GM23338 (cell line): ENCODE data around the gene PAX2. TPM values are rescaled to one million over a fixed set of nuclear protein-coding genes. Genes with fewer than 3 reads are reported as not detected.

Experiments used
- ATAC-seq: fragments of 200-7000 bp; cut with Tn5 transposase; 3 replicates; pipeline ENCODE4 v1.9.1; 2020
- DNase-seq: peaks from one replicate; pipeline ENCODE4 v3.0.0-alpha.2; 2015; ENCODE audit warnings: low spot score
- H2AFZ ChIP-seq: fragments of 200-600 bp; sonication (generic); 2 replicates; pipeline ENCODE4 v1.8.0; 2016; ENCODE audit warnings: antibody characterized with exemption, mild to moderate bottlenecking, moderate library complexity
- H3F3A ChIP-seq: fragments of 200-600 bp; sonication (generic); replicated peaks from 2 replicates; pipeline ENCODE4 v1.8.0; 2017; ENCODE audit warnings: antibody characterized with exemption, mixed run types, low read depth
- H3K27ac ChIP-seq: fragments of 200-600 bp; sonication (generic); 2 replicates; pipeline ENCODE4 v1.6.1; 2016; ENCODE audit warnings: low read depth
- H3K27me3 ChIP-seq: fragments of 200-600 bp; sonication (generic); 2 replicates; pipeline ENCODE4 v1.8.0; 2016; ENCODE audit warnings: mild to moderate bottlenecking, mixed run types, moderate library complexity; ENCODE audit not compliant: insufficient read depth
- H3K36me3 ChIP-seq: fragments of 200-600 bp; sonication (generic); 2 replicates; pipeline ENCODE4 v1.8.0; 2016; ENCODE audit warnings: mild to moderate bottlenecking; ENCODE audit not compliant: insufficient read depth
- H3K4me1 ChIP-seq: fragments of 200-600 bp; sonication (generic); 2 replicates; pipeline ENCODE4 v1.8.0; 2016; ENCODE audit warnings: mild to moderate bottlenecking, moderate library complexity; ENCODE audit not compliant: insufficient read depth
- H3K4me2 ChIP-seq: fragments of 200-600 bp; sonication (generic); 2 replicates; pipeline ENCODE4 v1.7.1; 2017; ENCODE audit warnings: mixed run types
- H3K4me3 ChIP-seq: fragments of 200-600 bp; sonication (generic); 2 replicates; pipeline ENCODE4 v1.6.1; 2016; ENCODE audit warnings: mixed run types
- H3K79me2 ChIP-seq: fragments of 200-600 bp; sonication (generic); replicated peaks from 2 replicates; pipeline ENCODE4 v1.8.0; 2017; ENCODE audit warnings: mild to moderate bottlenecking; ENCODE audit not compliant: insufficient read depth
- H3K9me2 ChIP-seq: fragments of 200-600 bp; sonication (generic); 2 replicates; pipeline ENCODE4 v1.8.0; 2017; ENCODE audit not compliant: insufficient read depth
- H4K20me1 ChIP-seq: fragments of 200-600 bp; sonication (generic); replicated peaks from 2 replicates; pipeline ENCODE4 v1.8.0; 2017; ENCODE audit warnings: mild to moderate bottlenecking; ENCODE audit not compliant: insufficient read depth
- H3K27ac Mint-ChIP-seq: 2 replicates; pipeline ENCODE4 v1.8.0; 2020; ENCODE audit warnings: inconsistent platforms, mild to moderate bottlenecking, moderate library complexity, mixed read lengths
- H3K27me3 Mint-ChIP-seq: 3 replicates; pipeline ENCODE4 v1.8.0; 2022; ENCODE audit warnings: low read depth, mild to moderate bottlenecking, moderate library complexity, mixed read lengths, inconsistent platforms; ENCODE audit not compliant: insufficient read depth, poor library complexity
- H3K36me3 Mint-ChIP-seq: 3 replicates; pipeline ENCODE4 v1.8.0; 2021; ENCODE audit warnings: low read depth, mild to moderate bottlenecking, inconsistent platforms, moderate library complexity, mixed read lengths
- H3K4me1 Mint-ChIP-seq: 3 replicates; pipeline ENCODE4 v1.8.0; 2020; ENCODE audit warnings: mild to moderate bottlenecking, inconsistent platforms, mixed read lengths
- H3K4me3 Mint-ChIP-seq: 3 replicates; pipeline ENCODE4 v1.8.0; 2021; ENCODE audit warnings: moderate library complexity, mild to moderate bottlenecking, inconsistent platforms, mixed read lengths
- H3K9me3 Mint-ChIP-seq: 3 replicates; pipeline ENCODE4 v1.8.0; 2020; ENCODE audit warnings: moderate library complexity, mild to moderate bottlenecking, inconsistent platforms, mixed read lengths
- CREB1 ChIP-seq: fragments of 250-450 bp; sonication (Bioruptor Pico); IDR thresholded peaks from 2 replicates; pipeline ENCODE4 v1.5.0; 2020; ENCODE audit warnings: low read depth, mild to moderate bottlenecking, moderate library complexity
- EZH2 ChIP-seq: fragments of 200-600 bp; sonication (generic); IDR thresholded peaks from one replicate; pipeline ENCODE4 v1.8.0; 2017; ENCODE audit warnings: antibody characterized with exemption, mild to moderate bottlenecking, low read depth; ENCODE audit not compliant: unreplicated experiment
- JUNB ChIP-seq: IDR thresholded peaks from one replicate; pipeline ENCODE4 v1.6.1; 2016; ENCODE audit warnings: antibody characterized with exemption; ENCODE audit not compliant: unreplicated experiment
- REST ChIP-seq: IDR thresholded peaks from one replicate; pipeline ENCODE4 v1.6.1; 2018; ENCODE audit warnings: antibody characterized with exemption; ENCODE audit not compliant: unreplicated experiment
- polyA plus RNA-seq: library from polyadenylated mRNA; unstranded; fragments of >200 nt; fragmentation: Nextera tagmentation; extraction: Ambion mirVana; gene quantifications from 2 replicates; pipeline ENCODE4 v1.2.1, GENCODE V29; 2016
- total RNA-seq: library from RNA; depleted of rRNA; stranded (reverse); fragments of >200 nt; shearing (Covaris generic); gene quantifications from 2 replicates; pipeline ENCODE4 v1.2.3, GENCODE V29; 2014
- TF ChIP-seq, protein P1 (sequence below), 2 experiments: fragments of 200-600 bp in 1 of 2; sonication (generic) in 1 of 2; conservative IDR thresholded peaks; 2 replicates each; pipeline versions ENCODE4 v1.5.1 to v1.6.1; 2016 to 2017; ENCODE audit warnings: antibody characterized with exemption in 2 of 2, low read depth in 2 of 2, mild to moderate bottlenecking in 2 of 2, moderate library complexity in 1 of 2

The PAX2 gene
- total and polyA plus RNA-seq, 2 experiments from 2014 or later = not detected

GRCh38 chr10:100735087-100735336, 10.4 kb upstream of the PAX2 start:
- Mint-ChIP-seq H3K4me3 (peak overlapping the region; percentile 44; the same call in 2 of the 3 replicates), H3K9me3 (no peaks in the 10 kb centered on the region; the same call in 1 of the 3 replicates), H3K27me3 (peaks cover 100% of the 10 kb centered on the region), H3K36me3 (no peaks in the 10 kb centered on the region; the same call in 2 of the 3 replicates), H3K27ac (no peak overlapping the region), H3K4me1 (peaks cover 49% of the 10 kb centered on the region)
- Histone ChIP-seq H3K4me3 (peak overlapping the region; percentile 37; the same call in 1 of the 2 replicates), H3K27ac (no peak overlapping the region), H3K9me2 (no peaks in the 10 kb centered on the region), H3K4me1 (peaks cover 68% of the 10 kb centered on the region), H3K27me3 (peaks cover 100% of the 10 kb centered on the region), H3K79me2 (no peaks in the 10 kb centered on the region), H3K4me2 (peak overlapping the region; percentile 62; the same call in 1 of the 2 replicates), H2AFZ (0 out of 2 replicates have a peak overlapping the region, but pooled peaks have one; percentile 52), H4K20me1 (peaks cover 42% of the 10 kb centered on the region), H3F3A (peaks cover 22% of the 10 kb centered on the region), H3K36me3 (no peaks in the 10 kb centered on the region; the same call in 1 of the 2 replicates)
- ATAC-seq (peak; percentile 0; the same call in 1 of the 3 replicates), DNase-seq (no peak)
- TF ChIP-seq REST (no peak), EZH2 (peak; percentile 94)

DNA sequence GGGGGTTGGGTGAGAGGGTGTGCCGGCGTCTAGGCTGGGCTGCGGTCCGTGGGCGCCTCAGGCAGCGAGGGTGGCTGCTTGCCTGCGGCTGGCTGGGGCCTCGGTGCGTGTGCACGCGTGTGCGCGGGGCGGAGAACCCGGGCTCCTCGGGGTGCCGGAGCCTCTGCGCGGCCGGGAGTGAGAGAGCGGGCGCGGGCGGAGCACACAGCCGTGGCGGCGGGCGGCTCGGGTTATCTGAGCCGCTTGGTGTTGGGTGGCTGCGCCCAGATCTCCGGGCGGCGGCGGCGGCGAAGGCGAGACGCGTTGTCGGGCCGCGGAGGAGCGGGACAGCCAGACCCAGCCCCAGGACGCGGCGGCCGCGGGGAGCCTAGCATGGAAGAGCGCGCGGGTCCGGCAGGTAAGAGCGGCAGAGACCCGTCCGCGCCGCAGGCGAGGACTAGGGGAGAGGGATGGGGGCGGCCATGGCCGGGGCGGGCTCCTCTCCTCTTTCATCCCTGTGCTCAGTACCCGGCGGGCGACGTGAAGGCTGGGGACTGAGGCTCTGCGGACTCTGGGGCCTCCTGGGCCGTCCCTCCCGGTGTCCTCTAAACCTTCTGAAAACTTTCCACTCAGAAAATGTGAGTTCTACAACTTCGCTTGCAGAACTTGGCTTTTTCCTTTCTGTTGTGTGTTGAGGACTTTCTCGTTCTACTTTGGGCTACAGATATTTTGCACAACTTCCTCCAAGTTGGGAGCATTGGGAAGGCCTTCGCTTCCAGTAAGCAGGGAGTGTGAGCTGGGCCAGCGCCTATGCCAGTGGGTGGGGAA, 9.8 kb upstream of the PAX2 start:
- Histone ChIP-seq H3K4me1 (peaks cover 68% of the 10 kb centered on the region), H2AFZ (0 out of 2 replicates have a peak overlapping the region, but pooled peaks have one; percentile 52), H3K4me2 (peak overlapping the region; percentile 62; the same call in 1 of the 2 replicates), H3K27me3 (peaks cover 100% of the 10 kb centered on the region), H3K27ac (no peak overlapping the region), H4K20me1 (peaks cover 41% of the 10 kb centered on the region), H3K36me3 (no peaks in the 10 kb centered on the region; the same call in 1 of the 2 replicates), H3F3A (peaks cover 22% of the 10 kb centered on the region), H3K4me3 (peak overlapping the region; percentile 37; the same call in 1 of the 2 replicates), H3K9me2 (no peaks in the 10 kb centered on the region), H3K79me2 (no peaks in the 10 kb centered on the region)
- peak overlapping the region; percentile 44; the same call in 2 of the 3 replicates for H3K4me3 Mint-ChIP-seq
- peak; percentile 61 for DNase-seq
- H3K36me3 Mint-ChIP-seq = no peaks in the 10 kb centered on the region; the same call in 2 of the 3 replicates
- H3K27ac Mint-ChIP-seq = no peak overlapping the region
- H3K4me1 Mint-ChIP-seq = peaks cover 49% of the 10 kb centered on the region
- ATAC-seq = peak; percentile 4
- peaks cover 100% of the 10 kb centered on the region for H3K27me3 Mint-ChIP-seq
- no peaks in the 10 kb centered on the region; the same call in 1 of the 3 replicates for H3K9me3 Mint-ChIP-seq
- no peak for TF ChIP-seq JUNB
- TF ChIP-seq EZH2 = peak; percentile 100
- TF ChIP-seq, protein P1, sequence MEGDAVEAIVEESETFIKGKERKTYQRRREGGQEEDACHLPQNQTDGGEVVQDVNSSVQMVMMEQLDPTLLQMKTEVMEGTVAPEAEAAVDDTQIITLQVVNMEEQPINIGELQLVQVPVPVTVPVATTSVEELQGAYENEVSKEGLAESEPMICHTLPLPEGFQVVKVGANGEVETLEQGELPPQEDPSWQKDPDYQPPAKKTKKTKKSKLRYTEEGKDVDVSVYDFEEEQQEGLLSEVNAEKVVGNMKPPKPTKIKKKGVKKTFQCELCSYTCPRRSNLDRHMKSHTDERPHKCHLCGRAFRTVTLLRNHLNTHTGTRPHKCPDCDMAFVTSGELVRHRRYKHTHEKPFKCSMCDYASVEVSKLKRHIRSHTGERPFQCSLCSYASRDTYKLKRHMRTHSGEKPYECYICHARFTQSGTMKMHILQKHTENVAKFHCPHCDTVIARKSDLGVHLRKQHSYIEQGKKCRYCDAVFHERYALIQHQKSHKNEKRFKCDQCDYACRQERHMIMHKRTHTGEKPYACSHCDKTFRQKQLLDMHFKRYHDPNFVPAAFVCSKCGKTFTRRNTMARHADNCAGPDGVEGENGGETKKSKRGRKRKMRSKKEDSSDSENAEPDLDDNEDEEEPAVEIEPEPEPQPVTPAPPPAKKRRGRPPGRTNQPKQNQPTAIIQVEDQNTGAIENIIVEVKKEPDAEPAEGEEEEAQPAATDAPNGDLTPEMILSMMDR (conservative IDR thresholded peaks at IDR 0.05; ENCODE audit: low read depth in 2 of 2) = no peak
- TF ChIP-seq REST = no peak
- no peak for TF ChIP-seq CREB1 (CRISPR knock-in tag)
